HG03280 (cell line): Measurements from ENCODE around the gene ADSS1.

Experiments
- ATAC-seq: cut with Tn5 transposase; IDR thresholded peaks from one replicate; pipeline ENCODE4 v1.9.1; 2021; ENCODE audit warnings: mild to moderate bottlenecking, moderate library complexity; ENCODE audit not compliant: unreplicated experiment

Gene ADSS1

DNA sequence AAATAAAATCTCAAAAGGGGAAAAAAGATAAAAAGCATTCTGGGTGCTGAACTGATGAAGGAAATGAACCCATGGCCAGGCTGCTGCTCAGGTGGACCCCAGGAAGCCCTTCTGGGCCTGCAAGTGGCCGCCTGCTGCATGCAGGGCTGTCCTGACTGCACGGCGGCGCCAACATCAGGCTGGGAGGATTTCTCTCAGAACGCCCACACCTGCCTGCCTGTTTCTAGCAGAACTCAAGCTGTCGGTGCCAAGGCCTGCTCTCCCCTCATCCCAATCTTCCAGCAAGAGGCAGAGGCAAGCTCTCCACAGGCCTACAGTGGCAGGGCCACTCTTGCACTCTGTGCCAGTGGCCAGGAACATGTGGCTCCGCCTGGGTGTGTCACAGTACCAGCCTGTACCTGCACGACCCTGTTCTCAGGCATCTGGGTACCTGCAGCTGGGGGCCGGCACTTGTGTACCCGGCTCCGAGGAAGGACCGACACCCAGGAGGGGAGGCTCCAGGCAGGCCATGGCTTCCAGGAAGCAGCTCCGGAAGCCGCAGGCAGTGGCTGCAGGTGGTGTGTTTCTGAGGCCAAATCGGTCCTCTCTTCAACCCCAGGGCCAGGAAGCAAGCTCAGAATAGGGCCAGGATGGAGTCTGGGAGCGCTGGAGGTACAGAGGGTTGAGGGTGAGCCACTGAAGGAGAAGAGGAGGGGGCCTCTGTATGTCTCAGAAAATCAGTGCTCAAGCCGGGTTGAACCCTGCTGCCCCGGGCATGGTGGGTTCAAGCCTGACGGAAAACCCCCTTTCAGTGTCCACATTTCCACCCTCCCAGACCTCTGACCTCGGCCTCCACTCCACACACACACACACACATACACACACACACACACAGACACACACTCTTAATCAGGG, 37.2 kb upstream of the ADSS1 start:
- no peak for ATAC-seq

DNA sequence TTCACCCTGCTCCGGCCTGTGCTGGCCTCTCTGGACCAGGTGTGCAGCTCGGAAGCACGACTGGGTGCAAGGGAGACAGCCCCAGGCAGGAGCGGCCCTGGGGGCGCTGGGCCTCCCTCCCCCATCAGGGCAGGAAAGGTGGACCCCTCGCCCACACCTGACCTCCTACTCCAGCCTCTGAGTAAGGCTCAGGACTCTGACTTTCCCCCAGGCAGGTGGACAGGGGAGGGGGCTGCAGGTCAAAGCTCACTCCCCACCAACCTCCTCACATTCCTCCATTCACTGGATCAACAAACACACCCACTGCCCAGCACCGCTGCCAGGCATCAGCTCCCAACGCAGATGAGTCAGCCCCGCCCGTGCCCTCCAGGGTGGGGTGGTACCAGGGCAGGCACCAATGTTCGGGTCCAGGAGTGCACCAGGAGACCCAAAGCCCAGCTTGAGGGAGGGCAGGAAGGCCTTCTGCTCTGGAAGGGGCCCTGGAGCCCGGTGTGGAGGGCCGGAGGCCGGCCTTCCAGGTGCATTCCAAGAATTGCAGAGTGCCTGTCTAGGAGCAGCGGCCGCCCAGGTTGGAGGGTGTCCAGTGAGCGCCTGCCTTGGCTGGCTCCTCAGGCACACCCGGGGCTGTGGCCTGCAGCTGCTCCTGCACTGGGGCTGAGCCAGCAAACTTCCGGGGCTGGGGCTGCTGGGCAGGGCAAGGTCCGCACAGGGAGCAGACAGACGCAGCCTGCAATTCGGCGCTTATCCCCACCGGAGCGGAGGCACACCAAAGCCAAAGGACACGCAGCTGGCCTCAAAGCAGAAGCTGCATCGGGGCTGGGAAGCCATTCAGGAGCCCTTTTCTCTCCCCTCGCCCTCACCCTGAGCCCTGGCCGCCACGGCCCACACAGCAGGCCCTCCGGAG, 36.2 kb upstream of the ADSS1 start:
- ATAC-seq = no peak

DNA sequence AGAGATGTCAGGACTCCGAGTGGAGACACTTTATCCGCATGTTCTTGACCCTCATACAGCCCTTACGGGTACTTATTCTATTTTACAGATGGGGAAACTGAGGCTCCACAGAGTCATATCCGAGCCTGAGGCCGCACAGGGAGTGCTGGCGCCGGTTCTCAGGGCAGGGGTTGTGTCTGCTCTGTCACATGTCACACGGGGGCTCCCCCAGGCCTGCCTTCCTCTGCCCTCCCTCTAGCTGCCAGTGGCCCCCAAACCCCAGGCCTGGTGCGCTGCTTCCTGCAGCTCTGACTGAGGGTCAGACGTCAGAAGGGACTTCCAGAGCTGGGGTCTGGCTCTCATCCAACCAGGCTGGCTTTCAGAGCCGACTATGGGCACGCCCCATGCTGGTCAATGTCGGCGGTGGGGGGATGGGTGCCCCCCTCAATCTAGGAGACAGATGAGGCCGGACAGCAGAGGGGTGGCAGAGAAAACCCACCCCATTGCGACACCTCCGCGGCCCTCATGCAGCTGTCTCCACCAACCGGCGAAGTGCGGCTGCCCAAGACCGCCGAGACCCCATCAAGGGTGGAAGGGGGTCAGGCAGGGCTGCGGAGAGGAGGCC, 35.4 kb upstream of the ADSS1 start:
- no peak for ATAC-seq

GRCh38 chr14:104689109-104689880, 34.7 kb upstream of the ADSS1 start, which contains the start of gene INF2:
TSS of gene INF2 (plus strand) at chr14:104689618. CDS start at chr14:104701366, 11,748 bp downstream.
- ATAC-seq = no peak

GRCh38 chr14:104689881-104690711, 33.9 kb upstream of the ADSS1 start:
- ATAC-seq = no peak

- no peak for ATAC-seq
Measured at GRCh38 chr14:104690861-104691455, 33.1 kb upstream of the ADSS1 start.

GRCh38 chr14:104691546-104692260, 32.3 kb upstream of the ADSS1 start:
- ATAC-seq = no peak

DNA sequence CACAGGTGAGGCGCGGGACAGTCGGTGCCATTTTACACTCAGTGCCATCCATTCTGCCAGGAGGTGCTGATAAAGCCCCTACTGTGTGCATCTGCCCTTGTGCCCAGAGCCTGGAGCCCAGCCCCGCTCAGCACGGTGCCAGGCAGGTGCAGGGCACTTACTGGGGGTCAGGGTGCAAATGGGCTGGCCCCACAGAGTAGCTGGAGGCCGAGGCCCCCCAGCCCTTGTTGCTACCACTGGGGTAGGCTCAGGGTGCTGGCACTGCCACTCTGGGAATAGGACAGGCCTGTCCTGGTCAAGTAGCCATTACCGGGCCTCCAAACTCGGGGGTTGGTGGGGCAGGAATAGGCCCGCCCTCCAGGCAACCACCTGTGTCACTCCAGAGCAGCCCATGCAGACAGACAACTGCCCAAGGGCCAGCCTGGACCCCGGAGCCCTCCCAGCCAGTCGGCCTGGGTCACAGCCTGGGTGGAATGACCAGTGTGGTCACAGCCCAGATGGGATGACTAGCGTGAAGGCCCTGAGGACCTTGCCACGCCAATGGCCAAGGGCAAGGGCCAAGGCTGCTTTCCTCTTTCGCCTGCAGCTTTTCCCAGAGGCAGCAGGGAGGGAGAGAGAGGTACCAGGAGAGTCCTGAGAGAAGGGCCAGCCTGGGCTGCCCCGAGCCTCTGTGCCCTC, 31.6 kb upstream of the ADSS1 start:
- ATAC-seq = no peak

DNA sequence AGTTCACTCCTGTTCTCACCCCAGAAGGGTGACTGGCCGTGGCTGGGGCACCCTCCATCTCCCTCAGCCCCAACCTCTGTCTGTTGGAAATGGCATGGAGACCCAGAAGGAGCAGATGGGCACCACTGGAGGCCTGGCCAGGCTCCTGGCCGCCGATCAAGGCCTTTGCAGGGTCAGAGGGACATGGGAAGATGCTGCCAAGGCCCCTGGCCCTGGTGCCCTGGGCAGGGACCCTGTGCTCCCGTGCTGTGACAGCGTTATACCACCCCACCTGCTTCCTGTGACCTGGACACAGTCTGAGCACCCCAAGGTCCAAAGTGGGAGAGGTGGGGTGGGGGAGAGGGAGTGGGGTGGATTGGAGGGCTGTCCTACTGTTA, 31.1 kb upstream of the ADSS1 start:
- no peak for ATAC-seq

- ATAC-seq = no peak
Measured at GRCh38 chr14:104693482-104694431, 30.3 kb upstream of the ADSS1 start.

DNA sequence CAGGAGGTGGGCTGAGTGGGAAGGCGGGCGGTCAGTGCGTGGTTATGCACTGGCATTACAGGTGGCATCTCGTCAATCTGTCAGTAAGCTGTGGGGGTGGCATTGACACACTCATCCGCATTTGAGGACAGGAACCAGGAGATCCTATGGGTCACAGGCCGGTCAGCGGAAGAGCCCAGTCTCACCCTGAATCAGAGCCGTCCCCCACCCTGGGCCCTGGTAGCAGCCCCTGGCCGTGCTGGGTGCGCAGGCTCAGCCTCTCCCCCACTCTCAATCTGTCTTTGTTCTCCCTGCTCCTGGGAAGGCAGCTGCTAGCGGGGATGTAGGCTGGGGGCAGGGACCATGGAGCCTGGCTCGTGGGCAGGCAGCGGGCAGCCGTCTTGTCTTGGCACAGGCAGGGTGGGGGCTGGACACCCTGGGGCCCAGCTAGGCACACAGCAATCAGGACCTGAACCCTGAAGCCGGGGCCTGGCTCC, 29.5 kb upstream of the ADSS1 start:
- ATAC-seq = no peak

DNA sequence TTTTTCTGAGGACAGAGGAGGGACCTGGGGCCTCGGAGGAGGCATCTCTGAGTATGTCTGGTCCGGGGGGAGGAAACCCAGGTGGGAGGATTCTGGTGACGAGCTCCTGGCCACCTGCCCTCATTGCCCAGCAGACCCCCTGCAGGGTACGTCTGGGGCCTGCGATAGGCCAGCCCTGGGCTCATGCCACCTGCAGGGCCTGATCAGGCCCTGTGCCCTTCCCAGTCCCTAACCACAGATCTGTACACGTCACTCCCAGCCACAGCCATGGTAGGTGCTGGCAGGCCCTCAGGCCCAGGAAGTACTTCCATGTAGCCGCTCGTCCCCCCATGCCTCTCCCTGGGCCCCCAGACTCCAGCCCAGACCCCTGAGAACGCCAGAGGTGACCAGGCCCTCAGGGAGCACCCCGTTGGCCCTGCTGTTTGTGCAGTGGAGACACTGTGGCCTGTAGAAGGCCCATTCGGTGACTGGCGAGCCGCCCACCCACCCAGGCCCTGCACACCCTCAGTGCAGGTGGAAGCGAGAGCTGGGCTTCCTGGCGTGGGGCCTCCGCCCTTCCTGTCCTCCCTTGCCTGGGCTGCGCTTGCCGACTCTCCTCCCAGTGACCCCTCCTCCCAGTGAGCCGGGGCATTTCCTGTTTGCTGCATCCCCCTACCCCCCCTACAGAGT, 28.9 kb upstream of the ADSS1 start:
- ATAC-seq = no peak

GRCh38 chr14:104695660-104696000, 28.4 kb upstream of the ADSS1 start:
- ATAC-seq = no peak

DNA sequence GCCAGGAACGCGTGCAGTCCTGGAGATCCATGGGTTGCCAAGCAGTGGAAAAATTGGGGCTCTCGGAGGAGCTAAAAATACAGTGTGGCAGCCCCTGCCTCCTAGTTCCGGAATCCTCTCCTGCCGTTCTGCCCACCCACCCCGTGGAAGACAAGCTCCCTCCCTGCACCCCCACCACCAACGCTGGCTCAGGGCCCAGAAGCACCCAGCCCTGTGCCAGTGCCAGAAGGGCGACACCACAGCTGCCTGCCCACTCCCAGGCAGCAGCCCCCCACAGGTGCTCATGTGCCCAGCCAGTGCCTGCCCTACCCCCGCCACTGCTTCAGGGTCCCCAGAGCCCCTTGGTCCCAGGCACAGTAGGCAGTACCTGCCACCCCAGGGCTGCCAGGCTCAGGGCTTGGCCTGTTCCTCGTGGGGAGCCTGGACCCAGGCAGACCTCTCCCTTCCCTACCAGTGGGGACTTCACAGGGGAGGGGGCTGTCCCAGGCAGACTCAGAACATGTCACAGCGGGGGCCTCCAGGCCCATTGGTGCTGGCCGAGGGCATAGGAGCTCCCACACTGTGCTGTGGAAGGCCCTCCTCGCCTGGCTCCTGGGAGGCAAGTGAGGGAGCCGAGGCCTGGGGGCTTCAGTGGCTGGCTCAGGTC, 27.2 kb upstream of the ADSS1 start:
- ATAC-seq = no peak

GRCh38 chr14:104697317-104697703, 26.7 kb upstream of the ADSS1 start:
- no peak for ATAC-seq
